IMR-90 (cell line): ENCODE measurements around the gene OPALIN. TPM values are rescaled to one million over a fixed set of nuclear protein-coding genes. Genes with fewer than 3 reads are reported as not detected.

Experiments
- ATAC-seq: fragments of 200-7000 bp; cut with Tn5 transposase; 2 replicates; pipeline ENCODE4 v1.9.1; 2020; ENCODE audit warnings: low read depth, mild to moderate bottlenecking, moderate library complexity
- BruUV-seq: library from RNA; stranded (reverse); fragments of 400-500 nt; replicated peaks from 2 replicates; lab custom pipeline; 2021; lab: Mats Ljungman, UMichigan
- CTCF ChIA-PET: fragments of 300-600 bp; formaldehyde crosslinking; extraction: SDS; loops from one replicate; lab custom pipeline; 2021; ENCODE audit warnings: antibody characterized with exemption; lab: Yijun Ruan, JAX
- POLR2A ChIA-PET: fragments of 300-600 bp; sonication (Branson Sonifier 250); formaldehyde crosslinking; loops from one replicate; lab custom pipeline; 2022; ENCODE audit warnings: antibody characterized with exemption; ENCODE audit not compliant: unreplicated experiment; lab: Charles Lee
- DNase-seq: peaks from one replicate; pipeline ENCODE4 v3.0.0; 2013
- H2AFZ ChIP-seq: replicated peaks from 2 replicates; pipeline ENCODE3; 2013; ENCODE audit warnings: low read length, mild to moderate bottlenecking; ENCODE audit not compliant: poor library complexity
- H2AK5ac ChIP-seq: 2 replicates; pipeline ENCODE4 v1.6.1; 2013; ENCODE audit warnings: low read depth, low read length, inconsistent platforms
- H2AK9ac ChIP-seq: replicated peaks from 2 replicates; pipeline ENCODE3; 2013; ENCODE audit warnings: mild to moderate bottlenecking, low read depth, low read length, moderate library complexity; ENCODE audit not compliant: poor library complexity
- H2BK120ac ChIP-seq: 2 replicates; pipeline ENCODE4 v1.6.1; 2013; ENCODE audit warnings: low read depth, low read length, inconsistent platforms
- H2BK15ac ChIP-seq: 3 replicates; pipeline ENCODE4 v1.6.1; 2013; ENCODE audit warnings: low read depth, low read length, inconsistent platforms
- H2BK20ac ChIP-seq: 2 replicates; pipeline ENCODE4 v1.6.1; 2013; ENCODE audit warnings: low read depth, mild to moderate bottlenecking, inconsistent platforms, low read length, moderate library complexity
- H2BK5ac ChIP-seq: 2 replicates; pipeline ENCODE4 v1.6.1; 2013; ENCODE audit warnings: mild to moderate bottlenecking, low read depth, low read length, inconsistent platforms; ENCODE audit not compliant: poor library complexity, severe bottlenecking
- H3K14ac ChIP-seq: replicated peaks from 2 replicates; pipeline ENCODE4 v1.6.1; 2013; ENCODE audit warnings: low read depth, low read length, inconsistent platforms
- H3K18ac ChIP-seq: 2 replicates; pipeline ENCODE4 v1.6.1; 2013; ENCODE audit warnings: low read depth, low read length, control low read depth
- H3K23ac ChIP-seq: 2 replicates; pipeline ENCODE4 v1.6.1; 2013; ENCODE audit warnings: low read depth, low read length, inconsistent platforms
- H3K27ac ChIP-seq: 2 replicates; pipeline ENCODE4 v1.5.1; 2013; ENCODE audit warnings: mild to moderate bottlenecking, control low read depth, low read length; ENCODE audit not compliant: insufficient read depth
- H3K27me3 ChIP-seq: 2 replicates; pipeline ENCODE4 v1.6.1; 2013; ENCODE audit warnings: low read length; ENCODE audit not compliant: control insufficient read depth, insufficient read depth
- H3K36me3 ChIP-seq: 2 replicates; pipeline ENCODE4 v1.6.1; 2013; ENCODE audit warnings: low read length, mixed read lengths; ENCODE audit not compliant: control insufficient read depth, insufficient read depth
- H3K4ac ChIP-seq: 2 replicates; pipeline ENCODE4 v1.6.1; 2013; ENCODE audit warnings: low read depth, low read length, inconsistent platforms
- H3K4me1 ChIP-seq: 2 replicates; pipeline ENCODE4 v1.6.1; 2013; ENCODE audit warnings: low read length, mixed read lengths; ENCODE audit not compliant: control insufficient read depth, insufficient read depth
- H3K4me2 ChIP-seq: 2 replicates; pipeline ENCODE4 v1.6.1; 2013; ENCODE audit warnings: low read depth, mild to moderate bottlenecking, control low read depth, low read length, moderate library complexity
- H3K4me3 ChIP-seq: 2 replicates; pipeline ENCODE4 v1.5.1; 2013; ENCODE audit warnings: low read depth, mild to moderate bottlenecking, control low read depth, low read length, moderate library complexity; ENCODE audit not compliant: insufficient read depth
- H3K56ac ChIP-seq: 2 replicates; pipeline ENCODE4 v1.6.1; 2013; ENCODE audit warnings: low read length, inconsistent platforms; ENCODE audit not compliant: insufficient read depth; ENCODE audit errors: extremely low read depth
- H3K79me1 ChIP-seq, 2 experiments: 2 replicates each; pipeline ENCODE4 v1.6.1; 2013; ENCODE audit warnings: low read length in 2 of 2, inconsistent platforms in 1 of 2, low read depth in 1 of 2
- H3K9ac ChIP-seq: 2 replicates; pipeline ENCODE4 v1.6.1; 2013; ENCODE audit warnings: low read depth, low read length, control low read depth
- H3K9me1 ChIP-seq: 2 replicates; pipeline ENCODE4 v1.6.1; 2013; ENCODE audit warnings: low read length, inconsistent platforms; ENCODE audit not compliant: insufficient read depth
- H3K9me3 ChIP-seq: 2 replicates; pipeline ENCODE4 v1.6.1; 2013; ENCODE audit warnings: low read length; ENCODE audit not compliant: control insufficient read depth, insufficient read depth
- H4K20me1 ChIP-seq: 2 replicates; pipeline ENCODE4 v1.6.1; 2013; ENCODE audit warnings: low read length, inconsistent platforms; ENCODE audit not compliant: insufficient read depth
- H4K5ac ChIP-seq: 2 replicates; pipeline ENCODE4 v1.6.1; 2013; ENCODE audit warnings: mild to moderate bottlenecking, low read depth, low read length, control low read depth
- H4K8ac ChIP-seq, 2 experiments: 2 replicates each; pipeline ENCODE4 v1.6.1; 2013; ENCODE audit warnings: low read depth in 2 of 2, low read length in 2 of 2, control low read depth in 1 of 2, inconsistent platforms in 1 of 2
- H4K91ac ChIP-seq: 2 replicates; pipeline ENCODE4 v1.6.1; 2013; ENCODE audit warnings: low read depth, low read length, inconsistent platforms; ENCODE audit not compliant: insufficient read depth
- CEBPB ChIP-seq: IDR thresholded peaks from 2 replicates; pipeline ENCODE4 v1.6.1; 2012; ENCODE audit warnings: low read depth, low read length, improper control_type of control experiment
- MAFK ChIP-seq: IDR thresholded peaks from 2 replicates; pipeline ENCODE4 v1.6.1; 2012; ENCODE audit warnings: low read depth, low read length, improper control_type of control experiment
- NFE2L2 ChIP-seq: fragments of 150-350 bp; IDR thresholded peaks from 2 replicates; pipeline ENCODE4 v1.6.1; 2016; ENCODE audit warnings: low read depth, mild to moderate bottlenecking, low read length
- WGBS, 2 experiments: methylation state at CpG; one replicate each; pipeline versions ENCODE4 v1.1.5 to v1.1.7; 2013; ENCODE audit warnings: missing lambda C conversion rate in 2 of 2; ENCODE audit not compliant: insufficient read length in 1 of 2; ENCODE audit errors: extremely low coverage in 2 of 2; 5-methylcytosine and 5-hydroxymethylcytosine counted together
- dilution Hi-C: fragments of 300-500 bp; cut with HindIII; formaldehyde crosslinking; loops from one replicate; pipeline ENCODE4 v1.14.3; 2018; ENCODE audit warnings: low sequenced_read_pairs; ENCODE audit not compliant: unreplicated experiment
- in situ Hi-C: fragments of 300-500 bp; cut with MboI; formaldehyde crosslinking; loops from 3 replicates; pipeline ENCODE4 v1.14.3; 2019; ENCODE audit warnings: low sequenced_read_pairs, inconsistent platforms, mixed read lengths
- intact Hi-C: fragments of 100-400 bp; cut with micrococcal nuclease; formaldehyde crosslinking; loops from 2 replicates; pipeline ENCODE4 v1.10.0; 2022
- polyA plus RNA-seq, 3 experiments: library from polyadenylated mRNA; depleted of rRNA; stranded (reverse); fragments of >200 nt; gene quantifications; 2 replicates each; pipeline ENCODE4 v1.2.3, GENCODE V29; 2012; ENCODE audit warnings: low replicate concordance in 1 of 3
- total RNA-seq: library from RNA; depleted of rRNA; stranded (reverse); fragments of >200 nt; gene quantifications from 2 replicates; pipeline ENCODE4 v1.2.3, GENCODE V29; 2012
- TF ChIP-seq, protein P1 (sequence below): fragments of 150-350 bp; IDR thresholded peaks from 2 replicates; pipeline ENCODE4 v1.6.1; 2017; ENCODE audit warnings: mild to moderate bottlenecking, antibody characterized with exemption, low read length, low read depth

The OPALIN gene
- total and polyA plus RNA-seq, 2 of the 4 experiments (the other 2 are of a cell fraction) = not detected

GRCh38 chr10:96374004-96374403, 15.2 kb upstream of the OPALIN start:
- Histone ChIP-seq H3K79me1 (no peaks in the 10 kb centered on the region), H3K9me1 (peaks cover 3% of the 10 kb centered on the region; the same call in 1 of the 2 replicates), H3K18ac (no peak overlapping the region), H2BK20ac (no peak overlapping the region), H2AFZ (no peak overlapping the region), H3K23ac (no peak overlapping the region), H3K9ac (no peak overlapping the region), H3K27ac (no peak overlapping the region), H4K20me1 (no peaks in the 10 kb centered on the region), H2BK120ac (no peak overlapping the region), H4K8ac (no peak overlapping the region), H3K27me3 (peaks cover 14% of the 10 kb centered on the region; the same call in 1 of the 2 replicates), H2BK5ac (no peak overlapping the region), H3K4ac (no peak overlapping the region), H3K14ac (no peak overlapping the region), H2BK15ac (no peak overlapping the region), H2AK5ac (no peak overlapping the region), H3K56ac (no peak overlapping the region), H3K4me3 (no peak overlapping the region), H3K4me2 (no peak overlapping the region), H4K5ac (no peak overlapping the region), H2AK9ac (no peak overlapping the region), H3K36me3 (no peaks in the 10 kb centered on the region), H3K4me1 (no peaks in the 10 kb centered on the region), H4K91ac (no peak overlapping the region), H3K9me3 (no peaks in the 10 kb centered on the region)
- DNase-seq = no peak
- in situ Hi-C loops = no loop called here
- no peak for ATAC-seq
- no TSS peak for BruUV-seq
- no CpG with 5 or more reads among the region's 5 CpGs for WGBS, 2 experiments
- ChIA-PET CTCF (interaction anchor here (1.1 kb wide), 1 partner anchor 267 kb away, joined by 3 read pairs; no protein-coding TSS in a partner anchor), POLR2A (no interaction called here)
- TF ChIP-seq, protein P1, sequence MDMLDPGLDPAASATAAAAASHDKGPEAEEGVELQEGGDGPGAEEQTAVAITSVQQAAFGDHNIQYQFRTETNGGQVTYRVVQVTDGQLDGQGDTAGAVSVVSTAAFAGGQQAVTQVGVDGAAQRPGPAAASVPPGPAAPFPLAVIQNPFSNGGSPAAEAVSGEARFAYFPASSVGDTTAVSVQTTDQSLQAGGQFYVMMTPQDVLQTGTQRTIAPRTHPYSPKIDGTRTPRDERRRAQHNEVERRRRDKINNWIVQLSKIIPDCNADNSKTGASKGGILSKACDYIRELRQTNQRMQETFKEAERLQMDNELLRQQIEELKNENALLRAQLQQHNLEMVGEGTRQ = no peak
- TF ChIP-seq MAFK (no peak), CEBPB (no peak), NFE2L2 (no peak)
- intact Hi-C loops = loop anchor here (10.0 kb wide), 1 partner anchor 661 kb away; no protein-coding TSS in a partner anchor
- dilution Hi-C loops = no loop called here
